Measurements from ENCODE around the gene NFE2.

DNA sequence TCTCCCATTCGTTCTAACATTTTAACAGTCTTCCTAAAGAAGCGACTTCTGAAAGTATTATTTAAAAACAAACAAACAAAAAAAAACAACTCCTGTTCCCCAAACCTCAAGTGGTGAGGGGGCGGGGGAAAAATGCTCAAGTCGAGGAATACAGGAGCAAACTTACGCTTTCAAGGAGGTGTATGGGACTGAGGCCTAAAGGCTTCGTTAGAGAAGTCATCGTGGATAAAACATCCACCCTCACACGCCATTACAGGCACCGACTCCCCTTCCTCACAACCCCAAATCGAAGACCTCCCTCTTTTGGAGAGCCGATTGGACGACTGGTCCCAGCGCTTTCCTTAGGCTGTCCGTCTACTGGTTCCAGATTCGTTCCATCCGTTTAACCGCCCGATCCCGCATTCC lies 21.6 kb downstream of the NFE2 start:
- TF ChIP-seq WT1 (tag by site-specific recombination; IDR thresholded peaks at IDR 0.05) (no peak), ZNF629 (tag by site-specific recombination; IDR thresholded peaks at IDR 0.05) (no peak), ZNF114 (tag by site-specific recombination; IDR thresholded peaks at IDR 0.05) (no peak), ZNF555 (tag by site-specific recombination; conservative IDR thresholded peaks at IDR 0.05) (no peak), ZNF423 (tag by site-specific recombination; IDR thresholded peaks at IDR 0.05) (no peak), ZNF184 (tag by site-specific recombination; IDR thresholded peaks at IDR 0.05) (no peak), ZNF544 (tag by site-specific recombination; IDR thresholded peaks at IDR 0.05) (no peak), ZNF510 (tag by site-specific recombination; IDR thresholded peaks at IDR 0.05; ENCODE audit: insufficient replicate concordance) (no peak), ZNF335 (tag by site-specific recombination; conservative IDR thresholded peaks at IDR 0.05) (0 out of 2 replicates have a peak, but pooled peaks have one; percentile 13), ZNF549 (tag by site-specific recombination; IDR thresholded peaks at IDR 0.05) (no peak)
- TF ChIP-seq, protein P1, sequence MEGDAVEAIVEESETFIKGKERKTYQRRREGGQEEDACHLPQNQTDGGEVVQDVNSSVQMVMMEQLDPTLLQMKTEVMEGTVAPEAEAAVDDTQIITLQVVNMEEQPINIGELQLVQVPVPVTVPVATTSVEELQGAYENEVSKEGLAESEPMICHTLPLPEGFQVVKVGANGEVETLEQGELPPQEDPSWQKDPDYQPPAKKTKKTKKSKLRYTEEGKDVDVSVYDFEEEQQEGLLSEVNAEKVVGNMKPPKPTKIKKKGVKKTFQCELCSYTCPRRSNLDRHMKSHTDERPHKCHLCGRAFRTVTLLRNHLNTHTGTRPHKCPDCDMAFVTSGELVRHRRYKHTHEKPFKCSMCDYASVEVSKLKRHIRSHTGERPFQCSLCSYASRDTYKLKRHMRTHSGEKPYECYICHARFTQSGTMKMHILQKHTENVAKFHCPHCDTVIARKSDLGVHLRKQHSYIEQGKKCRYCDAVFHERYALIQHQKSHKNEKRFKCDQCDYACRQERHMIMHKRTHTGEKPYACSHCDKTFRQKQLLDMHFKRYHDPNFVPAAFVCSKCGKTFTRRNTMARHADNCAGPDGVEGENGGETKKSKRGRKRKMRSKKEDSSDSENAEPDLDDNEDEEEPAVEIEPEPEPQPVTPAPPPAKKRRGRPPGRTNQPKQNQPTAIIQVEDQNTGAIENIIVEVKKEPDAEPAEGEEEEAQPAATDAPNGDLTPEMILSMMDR (tag by site-specific recombination; IDR thresholded peaks at IDR 0.05): no peak
- TF ChIP-seq, protein P2, sequence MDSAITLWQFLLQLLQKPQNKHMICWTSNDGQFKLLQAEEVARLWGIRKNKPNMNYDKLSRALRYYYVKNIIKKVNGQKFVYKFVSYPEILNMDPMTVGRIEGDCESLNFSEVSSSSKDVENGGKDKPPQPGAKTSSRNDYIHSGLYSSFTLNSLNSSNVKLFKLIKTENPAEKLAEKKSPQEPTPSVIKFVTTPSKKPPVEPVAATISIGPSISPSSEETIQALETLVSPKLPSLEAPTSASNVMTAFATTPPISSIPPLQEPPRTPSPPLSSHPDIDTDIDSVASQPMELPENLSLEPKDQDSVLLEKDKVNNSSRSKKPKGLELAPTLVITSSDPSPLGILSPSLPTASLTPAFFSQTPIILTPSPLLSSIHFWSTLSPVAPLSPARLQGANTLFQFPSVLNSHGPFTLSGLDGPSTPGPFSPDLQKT (IDR thresholded peaks at IDR 0.05; ENCODE audit: borderline replicate concordance, low read depth, low read length): no peak
- TF ChIP-seq, protein P3, sequence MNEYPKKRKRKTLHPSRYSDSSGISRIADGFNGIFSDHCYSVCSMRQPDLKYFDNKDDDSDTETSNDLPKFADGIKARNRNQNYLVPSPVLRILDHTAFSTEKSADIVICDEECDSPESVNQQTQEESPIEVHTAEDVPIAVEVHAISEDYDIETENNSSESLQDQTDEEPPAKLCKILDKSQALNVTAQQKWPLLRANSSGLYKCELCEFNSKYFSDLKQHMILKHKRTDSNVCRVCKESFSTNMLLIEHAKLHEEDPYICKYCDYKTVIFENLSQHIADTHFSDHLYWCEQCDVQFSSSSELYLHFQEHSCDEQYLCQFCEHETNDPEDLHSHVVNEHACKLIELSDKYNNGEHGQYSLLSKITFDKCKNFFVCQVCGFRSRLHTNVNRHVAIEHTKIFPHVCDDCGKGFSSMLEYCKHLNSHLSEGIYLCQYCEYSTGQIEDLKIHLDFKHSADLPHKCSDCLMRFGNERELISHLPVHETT (tag by site-specific recombination; IDR thresholded peaks at IDR 0.05): peak; percentile 31; the same call in 1 of the 2 replicates
- TF ChIP-seq, protein P4, sequence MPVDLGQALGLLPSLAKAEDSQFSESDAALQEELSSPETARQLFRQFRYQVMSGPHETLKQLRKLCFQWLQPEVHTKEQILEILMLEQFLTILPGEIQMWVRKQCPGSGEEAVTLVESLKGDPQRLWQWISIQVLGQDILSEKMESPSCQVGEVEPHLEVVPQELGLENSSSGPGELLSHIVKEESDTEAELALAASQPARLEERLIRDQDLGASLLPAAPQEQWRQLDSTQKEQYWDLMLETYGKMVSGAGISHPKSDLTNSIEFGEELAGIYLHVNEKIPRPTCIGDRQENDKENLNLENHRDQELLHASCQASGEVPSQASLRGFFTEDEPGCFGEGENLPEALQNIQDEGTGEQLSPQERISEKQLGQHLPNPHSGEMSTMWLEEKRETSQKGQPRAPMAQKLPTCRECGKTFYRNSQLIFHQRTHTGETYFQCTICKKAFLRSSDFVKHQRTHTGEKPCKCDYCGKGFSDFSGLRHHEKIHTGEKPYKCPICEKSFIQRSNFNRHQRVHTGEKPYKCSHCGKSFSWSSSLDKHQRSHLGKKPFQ (tag by site-specific recombination; IDR thresholded peaks at IDR 0.05): no peak

Measured in HEK293 (cell line).